IMR-90 (cell line): ENCODE results near the gene RPS6KB1. TPM values are rescaled to one million over a fixed set of nuclear protein-coding genes. Genes with fewer than 3 reads are reported as not detected.
"Not testable (repeated sequence)": the region's sequence is repeated elsewhere in the genome, so short reads cannot be mapped to it uniquely, and the experiment has no call there.

Source experiments
- ATAC-seq: fragments of 200-7000 bp; cut with Tn5 transposase; 2 replicates; pipeline ENCODE4 v1.9.1; 2020; ENCODE audit warnings: low read depth, mild to moderate bottlenecking, moderate library complexity
- BruUV-seq: library from RNA; stranded (reverse); fragments of 400-500 nt; replicated peaks from 2 replicates; lab custom pipeline; 2021; lab: Mats Ljungman, UMichigan
- CTCF ChIA-PET: fragments of 300-600 bp; formaldehyde crosslinking; extraction: SDS; loops from one replicate; lab custom pipeline; 2021; ENCODE audit warnings: antibody characterized with exemption; lab: Yijun Ruan, JAX
- POLR2A ChIA-PET: fragments of 300-600 bp; sonication (Branson Sonifier 250); formaldehyde crosslinking; loops from one replicate; lab custom pipeline; 2022; ENCODE audit warnings: antibody characterized with exemption; ENCODE audit not compliant: unreplicated experiment; lab: Charles Lee
- DNase-seq: peaks from one replicate; pipeline ENCODE4 v3.0.0; 2013
- H2AFZ ChIP-seq: replicated peaks from 2 replicates; pipeline ENCODE3; 2013; ENCODE audit warnings: low read length, mild to moderate bottlenecking; ENCODE audit not compliant: poor library complexity
- H2AK5ac ChIP-seq: 2 replicates; pipeline ENCODE4 v1.6.1; 2013; ENCODE audit warnings: low read depth, low read length, inconsistent platforms
- H2AK9ac ChIP-seq: replicated peaks from 2 replicates; pipeline ENCODE3; 2013; ENCODE audit warnings: mild to moderate bottlenecking, low read depth, low read length, moderate library complexity; ENCODE audit not compliant: poor library complexity
- H2BK120ac ChIP-seq: 2 replicates; pipeline ENCODE4 v1.6.1; 2013; ENCODE audit warnings: low read depth, low read length, inconsistent platforms
- H2BK15ac ChIP-seq: 3 replicates; pipeline ENCODE4 v1.6.1; 2013; ENCODE audit warnings: low read depth, low read length, inconsistent platforms
- H2BK20ac ChIP-seq: 2 replicates; pipeline ENCODE4 v1.6.1; 2013; ENCODE audit warnings: low read depth, mild to moderate bottlenecking, inconsistent platforms, low read length, moderate library complexity
- H2BK5ac ChIP-seq: 2 replicates; pipeline ENCODE4 v1.6.1; 2013; ENCODE audit warnings: mild to moderate bottlenecking, low read depth, low read length, inconsistent platforms; ENCODE audit not compliant: poor library complexity, severe bottlenecking
- H3K14ac ChIP-seq: replicated peaks from 2 replicates; pipeline ENCODE4 v1.6.1; 2013; ENCODE audit warnings: low read depth, low read length, inconsistent platforms
- H3K18ac ChIP-seq: 2 replicates; pipeline ENCODE4 v1.6.1; 2013; ENCODE audit warnings: low read depth, low read length, control low read depth
- H3K23ac ChIP-seq: 2 replicates; pipeline ENCODE4 v1.6.1; 2013; ENCODE audit warnings: low read depth, low read length, inconsistent platforms
- H3K27ac ChIP-seq: 2 replicates; pipeline ENCODE4 v1.5.1; 2013; ENCODE audit warnings: mild to moderate bottlenecking, control low read depth, low read length; ENCODE audit not compliant: insufficient read depth
- H3K27me3 ChIP-seq: 2 replicates; pipeline ENCODE4 v1.6.1; 2013; ENCODE audit warnings: low read length; ENCODE audit not compliant: control insufficient read depth, insufficient read depth
- H3K36me3 ChIP-seq: 2 replicates; pipeline ENCODE4 v1.6.1; 2013; ENCODE audit warnings: low read length, mixed read lengths; ENCODE audit not compliant: control insufficient read depth, insufficient read depth
- H3K4ac ChIP-seq: 2 replicates; pipeline ENCODE4 v1.6.1; 2013; ENCODE audit warnings: low read depth, low read length, inconsistent platforms
- H3K4me1 ChIP-seq: 2 replicates; pipeline ENCODE4 v1.6.1; 2013; ENCODE audit warnings: low read length, mixed read lengths; ENCODE audit not compliant: control insufficient read depth, insufficient read depth
- H3K4me2 ChIP-seq: 2 replicates; pipeline ENCODE4 v1.6.1; 2013; ENCODE audit warnings: low read depth, mild to moderate bottlenecking, control low read depth, low read length, moderate library complexity
- H3K4me3 ChIP-seq: 2 replicates; pipeline ENCODE4 v1.5.1; 2013; ENCODE audit warnings: low read depth, mild to moderate bottlenecking, control low read depth, low read length, moderate library complexity; ENCODE audit not compliant: insufficient read depth
- H3K56ac ChIP-seq: 2 replicates; pipeline ENCODE4 v1.6.1; 2013; ENCODE audit warnings: low read length, inconsistent platforms; ENCODE audit not compliant: insufficient read depth; ENCODE audit errors: extremely low read depth
- H3K79me1 ChIP-seq, 2 experiments: 2 replicates each; pipeline ENCODE4 v1.6.1; 2013; ENCODE audit warnings: low read length in 2 of 2, inconsistent platforms in 1 of 2, low read depth in 1 of 2
- H3K9ac ChIP-seq: 2 replicates; pipeline ENCODE4 v1.6.1; 2013; ENCODE audit warnings: low read depth, low read length, control low read depth
- H3K9me1 ChIP-seq: 2 replicates; pipeline ENCODE4 v1.6.1; 2013; ENCODE audit warnings: low read length, inconsistent platforms; ENCODE audit not compliant: insufficient read depth
- H3K9me3 ChIP-seq: 2 replicates; pipeline ENCODE4 v1.6.1; 2013; ENCODE audit warnings: low read length; ENCODE audit not compliant: control insufficient read depth, insufficient read depth
- H4K20me1 ChIP-seq: 2 replicates; pipeline ENCODE4 v1.6.1; 2013; ENCODE audit warnings: low read length, inconsistent platforms; ENCODE audit not compliant: insufficient read depth
- H4K5ac ChIP-seq: 2 replicates; pipeline ENCODE4 v1.6.1; 2013; ENCODE audit warnings: mild to moderate bottlenecking, low read depth, low read length, control low read depth
- H4K8ac ChIP-seq, 2 experiments: 2 replicates each; pipeline ENCODE4 v1.6.1; 2013; ENCODE audit warnings: low read depth in 2 of 2, low read length in 2 of 2, control low read depth in 1 of 2, inconsistent platforms in 1 of 2
- H4K91ac ChIP-seq: 2 replicates; pipeline ENCODE4 v1.6.1; 2013; ENCODE audit warnings: low read depth, low read length, inconsistent platforms; ENCODE audit not compliant: insufficient read depth
- WGBS, 2 experiments: methylation state at CpG; one replicate each; pipeline versions ENCODE4 v1.1.5 to v1.1.7; 2013; ENCODE audit warnings: missing lambda C conversion rate in 2 of 2; ENCODE audit not compliant: insufficient read length in 1 of 2; ENCODE audit errors: extremely low coverage in 2 of 2; 5-methylcytosine and 5-hydroxymethylcytosine counted together
- dilution Hi-C: fragments of 300-500 bp; cut with HindIII; formaldehyde crosslinking; loops from one replicate; pipeline ENCODE4 v1.14.3; 2018; ENCODE audit warnings: low sequenced_read_pairs; ENCODE audit not compliant: unreplicated experiment
- in situ Hi-C: fragments of 300-500 bp; cut with MboI; formaldehyde crosslinking; loops from 3 replicates; pipeline ENCODE4 v1.14.3; 2019; ENCODE audit warnings: low sequenced_read_pairs, inconsistent platforms, mixed read lengths
- intact Hi-C: fragments of 100-400 bp; cut with micrococcal nuclease; formaldehyde crosslinking; loops from 2 replicates; pipeline ENCODE4 v1.10.0; 2022
- polyA plus RNA-seq, 3 experiments: library from polyadenylated mRNA; depleted of rRNA; stranded (reverse); fragments of >200 nt; gene quantifications; 2 replicates each; pipeline ENCODE4 v1.2.3, GENCODE V29; 2012; ENCODE audit warnings: low replicate concordance in 1 of 3
- total RNA-seq: library from RNA; depleted of rRNA; stranded (reverse); fragments of >200 nt; gene quantifications from 2 replicates; pipeline ENCODE4 v1.2.3, GENCODE V29; 2012

Gene RPS6KB1
- total and polyA plus RNA-seq, 2 of the 4 experiments (the other 2 are of a cell fraction) = 11.7 to 20.3 TPM

DNA sequence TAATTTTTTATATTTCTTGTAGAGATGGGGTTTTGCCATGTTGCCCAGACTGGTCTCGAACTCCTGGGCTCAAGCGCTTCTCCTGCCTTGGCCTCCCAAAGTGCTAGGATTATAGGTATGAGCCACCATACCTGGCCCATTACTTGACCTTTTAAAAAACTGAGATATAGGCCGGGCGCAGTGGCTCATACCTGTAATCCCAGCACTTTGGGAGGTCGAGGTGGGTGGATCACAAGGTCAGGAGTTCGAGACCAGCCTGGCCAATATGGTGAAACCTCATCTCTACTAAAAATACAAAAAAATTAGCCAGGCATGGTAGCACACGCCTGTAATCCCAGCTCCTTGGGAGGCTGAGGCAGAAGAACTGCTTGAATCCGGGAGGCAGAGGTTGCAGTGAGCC, 19.5 kb upstream of the RPS6KB1 start:
- H3K14ac ChIP-seq, DNase-seq, POLR2A ChIA-PET, intact Hi-C loops, H2BK120ac ChIP-seq, H4K5ac ChIP-seq, H2BK5ac ChIP-seq, H4K91ac ChIP-seq, H3K4ac ChIP-seq, H4K8ac ChIP-seq, H3K56ac ChIP-seq, H3K9me3 ChIP-seq, H3K36me3 ChIP-seq, H2BK15ac ChIP-seq, CTCF ChIA-PET, H2AK9ac ChIP-seq, H3K27me3 ChIP-seq, H3K79me1 ChIP-seq, ATAC-seq, H3K23ac ChIP-seq, H3K9ac ChIP-seq, H3K9me1 ChIP-seq, H3K27ac ChIP-seq, H3K4me2 ChIP-seq, BruUV-seq, H3K4me1 ChIP-seq, H2BK20ac ChIP-seq, H4K20me1 ChIP-seq, H3K4me3 ChIP-seq, H2AFZ ChIP-seq, H3K18ac ChIP-seq, in situ Hi-C loops, H2AK5ac ChIP-seq, dilution Hi-C loops: not testable (repeated sequence)
- WGBS, 2 experiments = no CpG with 5 or more reads among the region's 8 CpGs
